Activated B cell treated with CpG ODN at 0.5 μM for 24 hours (primary cell): ENCODE measurements around the gene STMND1. TPM values are rescaled to one million over a fixed set of nuclear protein-coding genes. Genes with fewer than 3 reads are reported as not detected.

Experiments used
- ATAC-seq: fragments of 200-7000 bp; cut with Tn5 transposase; one replicate; pipeline ENCODE4 v1.10.0; 2021; ENCODE audit warnings: low read depth, mild to moderate bottlenecking, moderate library complexity
- CTCF ChIA-PET: fragments of 350-600 bp; sonication (Branson Sonifier 250); formaldehyde crosslinking; loops from one replicate; lab custom pipeline; 2021; ENCODE audit warnings: antibody characterized with exemption; lab: Charles Lee
- POLR2A ChIA-PET: fragments of 350-600 bp; sonication (Branson Sonifier 250); formaldehyde crosslinking; loops from one replicate; lab custom pipeline; 2021; ENCODE audit warnings: antibody characterized with exemption; lab: Charles Lee
- DNase-seq: peaks from one replicate; pipeline ENCODE4 v3.0.0; 2022
- H3K27ac Mint-ChIP-seq: one replicate; pipeline ENCODE4 v1.8.0; 2020; ENCODE audit warnings: mixed read lengths
- H3K27me3 Mint-ChIP-seq: one replicate; pipeline ENCODE4 v1.8.0; 2021; ENCODE audit warnings: mixed read lengths
- H3K36me3 Mint-ChIP-seq: one replicate; pipeline ENCODE4 v1.8.0; 2021; ENCODE audit warnings: low read depth, mixed read lengths
- H3K4me1 Mint-ChIP-seq: one replicate; pipeline ENCODE4 v1.8.0; 2021; ENCODE audit warnings: mixed read lengths
- H3K4me3 Mint-ChIP-seq: one replicate; pipeline ENCODE4 v1.8.0; 2020; ENCODE audit warnings: mild to moderate bottlenecking, mixed read lengths
- H3K9me3 Mint-ChIP-seq: one replicate; pipeline ENCODE4 v1.8.0; 2020; ENCODE audit warnings: mixed read lengths
- intact Hi-C: fragments of 100-400 bp; cut with micrococcal nuclease; formaldehyde crosslinking; loops from one replicate; pipeline ENCODE4 v1.15.1; 2024
- total RNA-seq: library from RNA; stranded (reverse); gene quantifications from 2 replicates; pipeline ENCODE4 v1.2.3, GENCODE V29; 2022
- TF ChIP-seq, protein P1 (sequence below): fragments of 200-600 bp; IDR thresholded peaks from one replicate; pipeline ENCODE4 v1.8.0; 2022; ENCODE audit warnings: antibody characterized with exemption, mild to moderate bottlenecking

STMND1 gene
- total RNA-seq, 1 donor from 2014 or later, result not detected

GRCh38 chr6:17161076-17161475, 59.2 kb downstream of the STMND1 start:
- POLR2A ChIA-PET, result no interaction called here
- DNase-seq (no peak), ATAC-seq (no peak)
- no peaks in the 10 kb centered on the region for H3K4me1 Mint-ChIP-seq
- H3K9me3 Mint-ChIP-seq, result peaks cover 2% of the 10 kb centered on the region
- H3K27ac Mint-ChIP-seq, result no peak overlapping the region
- H3K4me3 Mint-ChIP-seq, result no peak overlapping the region
- intact Hi-C loops, result no loop called here
- CTCF ChIA-PET, result no interaction called here
- no peaks in the 10 kb centered on the region for H3K36me3 Mint-ChIP-seq
- H3K27me3 Mint-ChIP-seq, result peaks cover 17% of the 10 kb centered on the region
- TF ChIP-seq, protein P1, sequence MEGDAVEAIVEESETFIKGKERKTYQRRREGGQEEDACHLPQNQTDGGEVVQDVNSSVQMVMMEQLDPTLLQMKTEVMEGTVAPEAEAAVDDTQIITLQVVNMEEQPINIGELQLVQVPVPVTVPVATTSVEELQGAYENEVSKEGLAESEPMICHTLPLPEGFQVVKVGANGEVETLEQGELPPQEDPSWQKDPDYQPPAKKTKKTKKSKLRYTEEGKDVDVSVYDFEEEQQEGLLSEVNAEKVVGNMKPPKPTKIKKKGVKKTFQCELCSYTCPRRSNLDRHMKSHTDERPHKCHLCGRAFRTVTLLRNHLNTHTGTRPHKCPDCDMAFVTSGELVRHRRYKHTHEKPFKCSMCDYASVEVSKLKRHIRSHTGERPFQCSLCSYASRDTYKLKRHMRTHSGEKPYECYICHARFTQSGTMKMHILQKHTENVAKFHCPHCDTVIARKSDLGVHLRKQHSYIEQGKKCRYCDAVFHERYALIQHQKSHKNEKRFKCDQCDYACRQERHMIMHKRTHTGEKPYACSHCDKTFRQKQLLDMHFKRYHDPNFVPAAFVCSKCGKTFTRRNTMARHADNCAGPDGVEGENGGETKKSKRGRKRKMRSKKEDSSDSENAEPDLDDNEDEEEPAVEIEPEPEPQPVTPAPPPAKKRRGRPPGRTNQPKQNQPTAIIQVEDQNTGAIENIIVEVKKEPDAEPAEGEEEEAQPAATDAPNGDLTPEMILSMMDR, result no peak

- TF ChIP-seq, protein P1, result no peak
- POLR2A ChIA-PET, result no interaction called here
- CTCF ChIA-PET, result no interaction called here
- H3K4me3 Mint-ChIP-seq, result no peak overlapping the region
- H3K27me3 Mint-ChIP-seq, result peaks cover 9% of the 10 kb centered on the region
- ATAC-seq, result no peak
- no peaks in the 10 kb centered on the region for H3K4me1 Mint-ChIP-seq
- DNase-seq, result no peak
- H3K27ac Mint-ChIP-seq, result no peak overlapping the region
- H3K9me3 Mint-ChIP-seq, result peaks cover 2% of the 10 kb centered on the region
- intact Hi-C loops, result no loop called here
- no peaks in the 10 kb centered on the region for H3K36me3 Mint-ChIP-seq
Measured at GRCh38 chr6:17165383-17165782, 63.5 kb downstream of the STMND1 start.

- no peaks in the 10 kb centered on the region for H3K4me1 Mint-ChIP-seq
- no peak overlapping the region for H3K27ac Mint-ChIP-seq
- DNase-seq, result no peak
- H3K36me3 Mint-ChIP-seq, result no peaks in the 10 kb centered on the region
- H3K27me3 Mint-ChIP-seq, result no peaks in the 10 kb centered on the region
- POLR2A ChIA-PET, result no interaction called here
- no peak overlapping the region for H3K4me3 Mint-ChIP-seq
- intact Hi-C loops, result no loop called here
- TF ChIP-seq, protein P1, result no peak
- H3K9me3 Mint-ChIP-seq, result peaks cover 2% of the 10 kb centered on the region
- CTCF ChIA-PET, result no interaction called here
- ATAC-seq, result no peak
Measured at GRCh38 chr6:17167327-17167979, 65.6 kb downstream of the STMND1 start.

- no peak for DNase-seq
- Mint-ChIP-seq H3K4me3 (no peak overlapping the region), H3K27ac (no peak overlapping the region), H3K27me3 (no peaks in the 10 kb centered on the region), H3K4me1 (no peaks in the 10 kb centered on the region), H3K9me3 (peaks cover 2% of the 10 kb centered on the region), H3K36me3 (no peaks in the 10 kb centered on the region)
- ChIA-PET CTCF (no interaction called here), POLR2A (no interaction called here)
- intact Hi-C loops, result no loop called here
- TF ChIP-seq, protein P1, result no peak
- ATAC-seq, result no peak
Measured at GRCh38 chr6:17169291-17169690, 67.4 kb downstream of the STMND1 start.

DNA sequence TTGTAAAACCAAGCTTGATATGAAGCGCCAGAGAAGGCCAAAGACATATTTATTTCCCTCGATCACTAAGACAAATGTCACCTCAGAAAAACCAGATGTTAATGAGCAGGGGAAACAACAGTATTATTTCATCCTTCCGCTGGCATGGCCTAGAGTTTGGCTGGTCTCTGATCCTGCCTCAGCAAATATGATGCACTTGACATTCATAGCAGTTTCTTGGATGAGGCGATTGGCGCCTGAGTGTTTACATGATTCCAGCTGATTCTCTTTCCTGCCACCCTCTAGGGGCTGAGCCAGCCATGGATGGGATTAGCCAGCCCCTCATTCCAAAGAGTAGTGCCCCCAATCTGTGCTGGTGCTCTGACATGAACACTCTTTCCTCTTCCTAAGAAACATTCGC, 67.9 kb downstream of the STMND1 start:
- H3K36me3 Mint-ChIP-seq, result no peaks in the 10 kb centered on the region
- ChIA-PET CTCF (interaction anchor here (0.7 kb wide), 1 partner anchor 13 kb away, joined by 4 read pairs; no protein-coding TSS in a partner anchor), POLR2A (no interaction called here)
- ATAC-seq, result no peak
- H3K27ac Mint-ChIP-seq, result no peak overlapping the region
- H3K27me3 Mint-ChIP-seq, result no peaks in the 10 kb centered on the region
- no peak overlapping the region for H3K4me3 Mint-ChIP-seq
- DNase-seq, result no peak
- TF ChIP-seq, protein P1, result no peak
- H3K4me1 Mint-ChIP-seq, result no peaks in the 10 kb centered on the region
- H3K9me3 Mint-ChIP-seq, result peaks cover 1% of the 10 kb centered on the region
- intact Hi-C loops, result no loop called here
